Liver (tissue), 9 donors: ENCODE data around the gene GLI3. TPM values are rescaled to one million over a fixed set of nuclear protein-coding genes. Genes with fewer than 3 reads are reported as not detected.

Source experiments
- DNase-seq: peaks from one replicate; pipeline ENCODE4 v3.0.0-alpha.2; 2017; ENCODE audit warnings: low spot score
- H3K27ac ChIP-seq, 2 donors: one replicate each; pipeline ENCODE4 v1.7.0; 2013; ENCODE audit warnings: inconsistent platforms in 2 of 2, low read length in 2 of 2, control low read depth in 1 of 2, low read depth in 1 of 2, mild to moderate bottlenecking in 1 of 2
- H3K27me3 ChIP-seq, 4 donors: one replicate each; pipeline versions ENCODE4 v1.6.1 to v1.7.0; 2013; ENCODE audit warnings: low read length in 3 of 4, inconsistent platforms in 1 of 4, mild to moderate bottlenecking in 1 of 4, moderate library complexity in 1 of 4; ENCODE audit not compliant: control insufficient read depth in 4 of 4, insufficient read depth in 4 of 4
- H3K36me3 ChIP-seq, 4 donors: one replicate each; pipeline versions ENCODE4 v1.6.1 to v1.7.0; 2013; ENCODE audit warnings: low read length in 3 of 4, mild to moderate bottlenecking in 3 of 4, low read depth in 1 of 4, moderate library complexity in 1 of 4; ENCODE audit not compliant: control insufficient read depth in 4 of 4, insufficient read depth in 3 of 4
- H3K4me1 ChIP-seq, 4 donors: one replicate each; pipeline versions ENCODE4 v1.6.1 to v1.7.0; 2013; ENCODE audit warnings: low read length in 3 of 4, mild to moderate bottlenecking in 3 of 4, moderate library complexity in 1 of 4; ENCODE audit not compliant: control insufficient read depth in 4 of 4, insufficient read depth in 4 of 4
- H3K4me3 ChIP-seq, 3 donors: one replicate each; pipeline versions ENCODE4 v1.6.1 to v1.7.0; 2013; ENCODE audit warnings: low read length in 3 of 3, control low read depth in 1 of 3, low read depth in 1 of 3, mild to moderate bottlenecking in 1 of 3
- H3K9ac ChIP-seq, 2 donors: one replicate each; pipeline ENCODE4 v1.7.0; 2013; ENCODE audit warnings: low read length in 2 of 2, mild to moderate bottlenecking in 2 of 2, moderate library complexity in 2 of 2, control low read depth in 1 of 2, low read depth in 1 of 2
- H3K9me3 ChIP-seq, 4 donors: one replicate each; pipeline versions ENCODE4 v1.6.1 to v1.7.0; 2013; ENCODE audit warnings: low read length in 3 of 4; ENCODE audit not compliant: control insufficient read depth in 4 of 4
- GABPA ChIP-seq, 2 donors: IDR thresholded peaks in 1 of 2; conservative IDR thresholded peaks in 1 of 2; 2 replicates each; pipeline ENCODE4 v1.6.1; 2016; ENCODE audit warnings: antibody characterized with exemption in 2 of 2, mild to moderate bottlenecking in 1 of 2, moderate library complexity in 1 of 2
- HNF4A ChIP-seq, 2 donors: conservative IDR thresholded peaks; 2 replicates each; pipeline ENCODE4 v1.6.1; 2016; ENCODE audit warnings: antibody characterized with exemption in 2 of 2, mild to moderate bottlenecking in 2 of 2
- HNF4G ChIP-seq: IDR thresholded peaks from 2 replicates; pipeline ENCODE4 v1.6.1; 2016; ENCODE audit warnings: antibody characterized with exemption
- JUND ChIP-seq, 2 donors: IDR thresholded peaks; 2 replicates each; pipeline ENCODE4 v1.6.1; 2016; ENCODE audit warnings: antibody characterized with exemption in 2 of 2
- NR2F2 ChIP-seq: IDR thresholded peaks from 2 replicates; pipeline ENCODE4 v1.6.1; 2016; ENCODE audit warnings: antibody characterized with exemption
- RAD21 ChIP-seq, 2 donors: IDR thresholded peaks; 2 replicates each; pipeline ENCODE4 v1.6.1; 2016; ENCODE audit warnings: antibody characterized with exemption in 2 of 2, mild to moderate bottlenecking in 2 of 2
- SP1 ChIP-seq: IDR thresholded peaks from 2 replicates; pipeline ENCODE4 v1.6.1; 2018; ENCODE audit warnings: antibody characterized with exemption, mild to moderate bottlenecking
- WGBS: extraction: QIAGEN DNeasy Blood & Tissue Kit; methylation state at CpG from one replicate; pipeline ENCODE4 v1.1.7; 2013; 5-methylcytosine and 5-hydroxymethylcytosine counted together
- polyA plus RNA-seq, 2 donors: library from polyadenylated mRNA; stranded (reverse) in 1 of 2; unstranded in 1 of 2; fragments of 200-250 nt in 1 of 2; fragments of >200 nt in 1 of 2; fragmentation: Nextera tagmentation in 1 of 2; extraction: Ambion mirVana in 1 of 2; gene quantifications; one replicate each; pipeline versions ENCODE4 v1.2.1 to v1.2.3, GENCODE V29; 2013 to 2015
- total RNA-seq, 2 donors: library from RNA; depleted of rRNA; stranded (reverse); fragments of >200 nt; gene quantifications; one replicate each; pipeline ENCODE4 v1.2.3, GENCODE V29; 2014
- TF ChIP-seq, protein P1 (sequence below): IDR thresholded peaks from 2 replicates; pipeline ENCODE4 v1.6.1; 2016; ENCODE audit warnings: antibody characterized with exemption, mild to moderate bottlenecking
- TF ChIP-seq, protein P2 (sequence below): IDR thresholded peaks from 2 replicates; pipeline ENCODE4 v1.6.1; 2016; ENCODE audit warnings: antibody characterized with exemption
- TF ChIP-seq, protein P3 (sequence below): IDR thresholded peaks from 2 replicates; pipeline ENCODE4 v1.6.1; 2016; ENCODE audit warnings: antibody characterized with exemption
- TF ChIP-seq, protein P4 (sequence below): fragments of 150-350 bp; IDR thresholded peaks from 2 replicates; pipeline ENCODE4 v1.5.1; 2017; ENCODE audit warnings: improper control_type of control experiment, low read depth, low read length; ENCODE audit not compliant: missing input control
- donor health status: healthy.
- donor health status: healthy.
- donor health status: healthy.
- donor health status: healthy.
- donor health status: healthy.

GLI3 gene
- total and polyA plus RNA-seq, 4 donors, result 0.09 to 0.42 (median 0.26) TPM

DNA sequence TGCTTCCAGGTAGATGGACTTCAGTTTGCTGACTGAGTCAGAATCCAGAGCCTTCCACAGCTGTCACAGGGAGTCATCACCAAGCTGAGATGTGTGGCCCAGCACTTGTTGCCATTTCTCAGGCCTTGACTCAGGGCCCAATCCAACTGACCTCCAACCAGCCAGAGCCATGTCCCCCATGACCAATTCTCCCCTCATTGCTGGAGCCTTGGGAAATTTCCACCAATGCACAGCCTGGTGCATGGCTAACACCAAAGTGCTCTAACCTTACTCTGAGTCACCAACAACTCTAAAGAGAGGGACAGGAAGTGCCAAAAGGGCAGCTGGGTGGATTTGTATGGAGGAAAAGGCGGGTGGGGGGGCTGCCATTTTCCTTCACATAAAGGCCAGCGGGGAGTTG is 13.4 kb upstream of the GLI3 start:
- Histone ChIP-seq H3K9ac (no peak overlapping the region), H3K4me3 (no peak overlapping the region), H3K27me3 (no peaks in the 10 kb centered on the region), H3K27ac (no peak overlapping the region), H3K4me1 (no peaks in the 10 kb centered on the region), H3K36me3 (no peaks in the 10 kb centered on the region), H3K9me3 (peaks cover 0 to 3% (median 0%) of the 10 kb centered on the region in 4 donors)
- TF ChIP-seq, protein P1, sequence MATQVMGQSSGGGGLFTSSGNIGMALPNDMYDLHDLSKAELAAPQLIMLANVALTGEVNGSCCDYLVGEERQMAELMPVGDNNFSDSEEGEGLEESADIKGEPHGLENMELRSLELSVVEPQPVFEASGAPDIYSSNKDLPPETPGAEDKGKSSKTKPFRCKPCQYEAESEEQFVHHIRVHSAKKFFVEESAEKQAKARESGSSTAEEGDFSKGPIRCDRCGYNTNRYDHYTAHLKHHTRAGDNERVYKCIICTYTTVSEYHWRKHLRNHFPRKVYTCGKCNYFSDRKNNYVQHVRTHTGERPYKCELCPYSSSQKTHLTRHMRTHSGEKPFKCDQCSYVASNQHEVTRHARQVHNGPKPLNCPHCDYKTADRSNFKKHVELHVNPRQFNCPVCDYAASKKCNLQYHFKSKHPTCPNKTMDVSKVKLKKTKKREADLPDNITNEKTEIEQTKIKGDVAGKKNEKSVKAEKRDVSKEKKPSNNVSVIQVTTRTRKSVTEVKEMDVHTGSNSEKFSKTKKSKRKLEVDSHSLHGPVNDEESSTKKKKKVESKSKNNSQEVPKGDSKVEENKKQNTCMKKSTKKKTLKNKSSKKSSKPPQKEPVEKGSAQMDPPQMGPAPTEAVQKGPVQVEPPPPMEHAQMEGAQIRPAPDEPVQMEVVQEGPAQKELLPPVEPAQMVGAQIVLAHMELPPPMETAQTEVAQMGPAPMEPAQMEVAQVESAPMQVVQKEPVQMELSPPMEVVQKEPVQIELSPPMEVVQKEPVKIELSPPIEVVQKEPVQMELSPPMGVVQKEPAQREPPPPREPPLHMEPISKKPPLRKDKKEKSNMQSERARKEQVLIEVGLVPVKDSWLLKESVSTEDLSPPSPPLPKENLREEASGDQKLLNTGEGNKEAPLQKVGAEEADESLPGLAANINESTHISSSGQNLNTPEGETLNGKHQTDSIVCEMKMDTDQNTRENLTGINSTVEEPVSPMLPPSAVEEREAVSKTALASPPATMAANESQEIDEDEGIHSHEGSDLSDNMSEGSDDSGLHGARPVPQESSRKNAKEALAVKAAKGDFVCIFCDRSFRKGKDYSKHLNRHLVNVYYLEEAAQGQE, result no peak
- TF ChIP-seq, protein P2, sequence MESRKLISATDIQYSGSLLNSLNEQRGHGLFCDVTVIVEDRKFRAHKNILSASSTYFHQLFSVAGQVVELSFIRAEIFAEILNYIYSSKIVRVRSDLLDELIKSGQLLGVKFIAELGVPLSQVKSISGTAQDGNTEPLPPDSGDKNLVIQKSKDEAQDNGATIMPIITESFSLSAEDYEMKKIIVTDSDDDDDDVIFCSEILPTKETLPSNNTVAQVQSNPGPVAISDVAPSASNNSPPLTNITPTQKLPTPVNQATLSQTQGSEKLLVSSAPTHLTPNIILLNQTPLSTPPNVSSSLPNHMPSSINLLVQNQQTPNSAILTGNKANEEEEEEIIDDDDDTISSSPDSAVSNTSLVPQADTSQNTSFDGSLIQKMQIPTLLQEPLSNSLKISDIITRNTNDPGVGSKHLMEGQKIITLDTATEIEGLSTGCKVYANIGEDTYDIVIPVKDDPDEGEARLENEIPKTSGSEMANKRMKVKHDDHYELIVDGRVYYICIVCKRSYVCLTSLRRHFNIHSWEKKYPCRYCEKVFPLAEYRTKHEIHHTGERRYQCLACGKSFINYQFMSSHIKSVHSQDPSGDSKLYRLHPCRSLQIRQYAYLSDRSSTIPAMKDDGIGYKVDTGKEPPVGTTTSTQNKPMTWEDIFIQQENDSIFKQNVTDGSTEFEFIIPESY, result no peak
- no peak for TF ChIP-seq HNF4G
- TF ChIP-seq, protein P3, sequence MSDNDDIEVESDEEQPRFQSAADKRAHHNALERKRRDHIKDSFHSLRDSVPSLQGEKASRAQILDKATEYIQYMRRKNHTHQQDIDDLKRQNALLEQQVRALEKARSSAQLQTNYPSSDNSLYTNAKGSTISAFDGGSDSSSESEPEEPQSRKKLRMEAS, result no peak
- 71% methylated on average over 2 of the region's 2 CpGs for WGBS
- DNase-seq, result no peak

DNA sequence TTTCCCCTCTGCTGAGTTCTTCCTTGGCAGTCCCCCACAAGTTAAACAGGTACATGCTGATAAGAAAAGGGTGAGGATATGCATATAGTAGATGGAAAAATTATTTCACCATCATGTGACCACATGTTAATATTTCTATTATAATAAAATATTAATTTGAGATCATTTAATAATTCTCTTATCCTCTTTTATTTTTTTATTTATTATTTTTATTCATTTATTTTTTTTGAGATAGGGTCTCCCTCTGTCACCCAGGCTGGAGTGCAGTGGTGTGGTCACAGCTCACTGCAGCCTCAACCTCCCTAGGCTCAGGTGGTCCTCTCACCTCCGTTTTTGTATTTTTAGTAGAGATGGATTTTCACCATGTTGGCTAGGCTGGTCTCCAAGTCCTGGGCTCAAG is 11.6 kb upstream of the GLI3 start:
- no peaks in the 10 kb centered on the region for H3K27me3 ChIP-seq
- H3K27ac ChIP-seq, result no peak overlapping the region
- WGBS, result 71% methylated on average over 1 of the region's 1 CpG
- H3K9ac ChIP-seq, result no peak overlapping the region
- H3K4me3 ChIP-seq, result no peak overlapping the region
- H3K36me3 ChIP-seq, result no peaks in the 10 kb centered on the region
- H3K9me3 ChIP-seq, result peaks cover 0 to 3% (median 0%) of the 10 kb centered on the region in 4 donors
- TF ChIP-seq, protein P4, sequence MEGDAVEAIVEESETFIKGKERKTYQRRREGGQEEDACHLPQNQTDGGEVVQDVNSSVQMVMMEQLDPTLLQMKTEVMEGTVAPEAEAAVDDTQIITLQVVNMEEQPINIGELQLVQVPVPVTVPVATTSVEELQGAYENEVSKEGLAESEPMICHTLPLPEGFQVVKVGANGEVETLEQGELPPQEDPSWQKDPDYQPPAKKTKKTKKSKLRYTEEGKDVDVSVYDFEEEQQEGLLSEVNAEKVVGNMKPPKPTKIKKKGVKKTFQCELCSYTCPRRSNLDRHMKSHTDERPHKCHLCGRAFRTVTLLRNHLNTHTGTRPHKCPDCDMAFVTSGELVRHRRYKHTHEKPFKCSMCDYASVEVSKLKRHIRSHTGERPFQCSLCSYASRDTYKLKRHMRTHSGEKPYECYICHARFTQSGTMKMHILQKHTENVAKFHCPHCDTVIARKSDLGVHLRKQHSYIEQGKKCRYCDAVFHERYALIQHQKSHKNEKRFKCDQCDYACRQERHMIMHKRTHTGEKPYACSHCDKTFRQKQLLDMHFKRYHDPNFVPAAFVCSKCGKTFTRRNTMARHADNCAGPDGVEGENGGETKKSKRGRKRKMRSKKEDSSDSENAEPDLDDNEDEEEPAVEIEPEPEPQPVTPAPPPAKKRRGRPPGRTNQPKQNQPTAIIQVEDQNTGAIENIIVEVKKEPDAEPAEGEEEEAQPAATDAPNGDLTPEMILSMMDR, result no peak
- no peak for TF ChIP-seq HNF4A (conservative IDR thresholded peaks at IDR 0.05)
- no peak for TF ChIP-seq NR2F2
- TF ChIP-seq GABPA (IDR thresholded peaks at IDR 0.05 in 1 of 2, conservative IDR thresholded peaks at IDR 0.05 in 1 of 2), result no peak
- TF ChIP-seq JUND (IDR thresholded peaks at IDR 0.05), result no peak
- DNase-seq, result no peak
- no peaks in the 10 kb centered on the region for H3K4me1 ChIP-seq

DNA sequence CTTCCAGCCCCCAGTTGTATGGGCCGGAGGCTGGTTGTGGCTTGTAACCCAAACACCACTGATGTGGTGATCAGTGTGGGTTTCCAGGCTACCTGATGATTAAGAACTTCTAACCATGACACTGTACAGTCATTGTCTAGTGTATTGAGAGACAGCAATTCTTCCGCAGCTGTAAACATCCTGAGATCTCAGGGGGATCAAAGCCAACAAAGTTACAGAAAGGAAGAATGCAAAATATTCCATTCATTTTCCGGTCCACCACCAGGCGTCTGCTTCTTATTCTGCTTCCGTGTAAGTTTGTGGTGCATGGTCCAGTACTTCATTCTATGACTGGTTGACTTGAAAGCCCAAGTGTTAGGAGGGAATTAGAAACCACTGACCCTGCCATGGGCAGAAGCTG is 10.3 kb upstream of the GLI3 start:
- no peak overlapping the region for H3K27ac ChIP-seq
- H3K9me3 ChIP-seq, result peaks cover 0 to 3% (median 0%) of the 10 kb centered on the region in 4 donors
- H3K4me1 ChIP-seq, result no peaks in the 10 kb centered on the region
- no peaks in the 10 kb centered on the region for H3K36me3 ChIP-seq
- H3K27me3 ChIP-seq, result no peaks in the 10 kb centered on the region
- H3K4me3 ChIP-seq, result no peak overlapping the region
- WGBS, result 78% methylated on average over 5 of the region's 5 CpGs
- H3K9ac ChIP-seq, result no peak overlapping the region
- no peak for DNase-seq
- TF ChIP-seq SP1, result no peak
- TF ChIP-seq RAD21 (IDR thresholded peaks at IDR 0.05), result peak in 1 of 2 donors; percentile 5
